Activated CD4-positive, alpha-beta T cell treated with anti-CD3 and anti-CD28 coated beads for 4 hours (primary cell): ENCODE measurements around the gene C2CD4D.
"Not testable (repeated sequence)": the region's sequence is repeated elsewhere in the genome, so short reads cannot be mapped to it uniquely, and the experiment has no call there.

Experiments
- DNase-seq, 2 donors: peaks; one replicate each; pipeline ENCODE4 v3.0.0-alpha.2; 2020

Gene C2CD4D

GRCh38 chr1:151839457-151840403 is at the start of gene C2CD4D:
Gene C2CD4D, minus strand, starts transcription at chr1:151839820. Its CDS starts 831 bp downstream, at chr1:151838989.
- peak; percentile 66 to 69 for DNase-seq

GRCh38 chr1:151888972-151889570 is 49.5 kb upstream of the C2CD4D start:
- no peak for DNase-seq

GRCh38 chr1:151887028-151887427 is 47.4 kb upstream of the C2CD4D start:
- DNase-seq = no peak

DNA sequence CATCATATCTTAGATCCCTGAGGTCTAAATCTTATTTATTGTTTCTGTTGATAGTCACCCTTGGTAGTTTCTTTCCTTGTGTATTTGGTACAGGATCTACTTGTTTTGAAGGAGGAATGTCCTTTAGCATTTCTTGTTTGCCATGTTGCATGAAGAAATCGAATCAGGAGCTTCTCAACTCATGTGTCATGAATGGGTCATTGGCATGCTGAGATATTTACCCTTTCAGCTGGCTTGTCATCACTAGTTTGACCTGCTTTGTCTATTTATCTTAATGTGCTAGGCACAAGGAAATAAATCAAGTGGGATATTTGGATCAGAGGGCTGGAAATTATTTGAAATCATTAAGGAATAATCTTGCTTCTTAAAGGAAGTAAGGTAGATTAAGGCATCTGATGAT is 45.9 kb upstream of the C2CD4D start:
- DNase-seq = no peak

- not testable (repeated sequence) for DNase-seq
These were observed 45.3 kb upstream of the C2CD4D start for GRCh38 chr1:151884879-151885278.

- DNase-seq = not testable (repeated sequence)
These were observed 44.8 kb upstream of the C2CD4D start for GRCh38 chr1:151884445-151884844.

GRCh38 chr1:151883898-151884297 is 44.3 kb upstream of the C2CD4D start:
- not testable (repeated sequence) for DNase-seq

GRCh38 chr1:151882918-151883317 is 43.3 kb upstream of the C2CD4D start:
- not testable (repeated sequence) for DNase-seq

DNA sequence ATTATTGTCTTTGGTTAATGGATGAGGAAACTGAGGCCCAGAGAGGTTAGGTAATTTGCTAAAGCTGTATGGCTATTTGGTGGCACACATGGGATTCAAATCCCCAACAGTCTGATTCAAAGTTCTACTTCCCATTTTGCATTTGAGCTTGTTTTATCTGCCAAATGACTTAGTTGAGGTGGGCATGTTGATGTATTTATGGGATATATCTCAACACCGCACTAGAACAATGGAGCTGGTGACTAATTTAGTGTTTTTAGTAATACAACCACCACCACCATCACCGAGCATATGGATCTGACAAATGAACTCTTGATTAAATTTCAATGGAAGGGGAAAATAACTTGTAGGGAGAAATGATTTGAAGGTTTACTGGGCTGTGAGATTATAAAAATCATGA is 42.8 kb upstream of the C2CD4D start:
- no peak for DNase-seq

GRCh38 chr1:151881479-151881878 is 41.9 kb upstream of the C2CD4D start:
- no peak for DNase-seq

- no peak for DNase-seq
These were observed 35.9 kb upstream of the C2CD4D start for GRCh38 chr1:151875419-151876097.

GRCh38 chr1:151872776-151873175 is 33.2 kb upstream of the C2CD4D start:
- DNase-seq = not testable (repeated sequence)

DNA sequence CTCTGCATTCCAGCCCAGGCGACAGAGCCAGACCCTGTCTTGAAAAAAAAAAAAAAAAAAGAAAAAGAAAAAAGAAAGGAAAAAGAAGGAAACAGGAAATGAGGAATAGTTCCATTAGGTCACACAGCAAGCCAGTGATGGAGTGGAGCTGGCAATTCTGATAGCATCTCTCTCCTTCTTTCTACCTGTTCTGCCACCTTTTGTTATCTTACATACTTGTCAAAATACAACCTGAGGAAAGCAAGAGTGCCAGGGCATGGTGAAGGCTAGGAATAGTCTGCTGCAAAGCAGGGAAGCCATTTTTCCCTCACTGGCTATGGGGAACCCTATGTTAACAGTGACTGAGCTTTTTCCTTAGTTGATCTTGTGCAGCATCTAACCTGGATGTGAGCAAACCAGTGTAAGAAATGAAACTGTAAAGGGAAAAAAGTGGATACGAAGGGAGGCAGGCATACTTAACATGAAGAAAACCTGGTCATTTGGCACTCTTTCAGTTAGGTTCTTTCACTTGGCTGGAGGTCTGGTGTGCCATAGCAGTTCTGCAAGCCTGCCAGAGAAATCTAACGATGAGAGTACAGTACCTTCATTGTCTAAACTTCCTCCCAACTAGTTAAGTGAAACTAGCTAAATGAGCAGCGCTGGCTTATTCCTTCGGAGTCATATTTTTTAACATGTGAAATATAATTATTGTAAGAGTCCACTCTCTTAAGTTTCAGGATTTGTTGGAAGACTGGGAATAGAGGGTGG is 31.8 kb upstream of the C2CD4D start:
- no peak for DNase-seq

DNA sequence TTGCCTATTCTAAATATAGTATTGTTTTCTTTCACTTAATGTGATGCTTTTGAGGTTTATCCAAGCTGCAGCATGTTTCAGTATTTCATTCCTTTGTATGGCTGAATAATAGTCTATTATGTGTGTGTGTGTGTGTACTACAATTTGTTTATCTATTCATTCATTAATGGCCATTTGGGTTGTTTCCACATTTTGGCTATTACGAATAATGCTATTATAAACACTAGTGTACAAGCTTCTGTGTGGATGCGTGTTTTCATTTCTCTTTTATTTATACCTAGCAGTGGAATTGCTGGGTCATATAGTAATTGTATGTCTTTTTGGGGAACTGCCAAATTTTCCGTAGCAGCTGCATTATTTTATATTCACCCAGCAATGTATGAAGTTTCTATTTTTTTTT is 28.9 kb upstream of the C2CD4D start:
- no peak for DNase-seq

GRCh38 chr1:151867765-151868411 is 28.3 kb upstream of the C2CD4D start:
- DNase-seq = no peak

DNA sequence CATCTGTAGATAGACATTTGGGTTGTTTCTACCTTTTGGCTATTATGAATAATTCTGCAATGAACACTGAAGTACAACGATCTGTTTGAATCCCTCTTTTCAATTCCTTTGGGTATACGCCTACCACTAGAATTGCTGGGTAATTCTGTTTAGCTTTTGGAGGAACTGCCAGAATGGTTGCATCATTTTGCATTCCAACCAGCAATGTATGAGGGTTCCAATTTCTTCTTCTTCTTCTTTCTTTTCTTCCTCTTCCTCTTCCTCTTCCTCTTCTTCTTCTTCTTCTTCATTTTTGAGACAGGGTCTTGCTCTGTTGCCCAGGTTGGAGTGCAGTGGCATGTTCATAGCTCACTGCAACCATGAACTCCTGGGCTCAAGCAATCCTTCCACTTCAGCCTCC is 27.7 kb upstream of the C2CD4D start:
- no peak for DNase-seq

- DNase-seq = no peak
These were observed 24.8 kb upstream of the C2CD4D start for GRCh38 chr1:151864411-151864810.

GRCh38 chr1:151862604-151863003 is 23.0 kb upstream of the C2CD4D start:
- no peak for DNase-seq

- DNase-seq = no peak
These were observed 21.0 kb upstream of the C2CD4D start for GRCh38 chr1:151860504-151861187.

GRCh38 chr1:151859891-151860293 is 20.3 kb upstream of the C2CD4D start:
- no peak for DNase-seq

DNA sequence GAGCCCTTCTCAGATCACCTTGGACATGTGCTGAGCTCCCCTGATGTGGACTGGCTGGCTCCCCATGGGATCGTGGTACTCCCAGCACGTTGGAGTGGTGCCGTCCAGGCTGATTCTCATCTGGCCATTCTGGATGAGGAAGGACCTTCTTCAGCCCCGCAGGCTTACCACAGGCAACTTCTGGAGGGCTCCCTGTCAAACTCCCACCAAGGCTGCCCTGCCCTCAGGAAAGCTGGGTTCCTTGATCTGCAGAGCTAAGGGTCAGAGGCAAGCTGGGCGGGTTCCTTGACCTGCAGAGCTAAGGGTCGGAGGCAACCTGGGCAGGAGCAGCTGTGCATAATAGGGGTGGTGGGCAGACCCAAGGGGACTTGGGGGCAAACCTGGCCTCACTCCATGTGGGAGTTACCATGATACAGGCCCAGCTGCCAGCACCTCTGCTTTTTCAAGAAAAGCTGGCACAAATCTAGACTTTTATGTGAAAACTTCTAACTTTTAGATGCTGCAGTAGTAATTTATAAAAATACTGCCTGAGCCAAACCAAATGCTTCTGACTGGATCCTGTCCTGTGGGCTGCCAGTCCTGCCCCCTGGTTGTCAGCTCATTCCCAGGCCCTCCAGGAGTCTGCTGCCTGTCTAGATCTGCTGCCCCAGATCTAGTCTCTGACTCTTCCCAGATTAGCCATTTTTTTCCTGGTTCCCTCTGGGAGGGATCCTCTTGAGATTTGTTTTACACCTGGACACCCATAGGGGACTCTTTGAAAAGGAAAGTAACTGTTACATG is 19.5 kb upstream of the C2CD4D start:
- no peak for DNase-seq
